ENCODE results near the gene NHSL2.

NHSL2 gene

GRCh38 chrX:72131317-72132294, 221.0 kb downstream of the NHSL2 start, which contains the start of gene RTL5:
RTL5 (minus strand) TSS chrX:72131915.
- FAIRE-seq (no peak), DNase-seq (ENCODE audit: insufficient read length, low spot score) (peak; percentile 77)
- peak; percentile 15 for TF ChIP-seq CTCF (IDR thresholded peaks at IDR 0.05; ENCODE audit: insufficient read depth, missing control alignments)

GRCh38 chrX:72132456-72132855, 221.8 kb downstream of the NHSL2 start:
- DNase-seq (ENCODE audit: insufficient read length, low spot score) (no peak), FAIRE-seq (no peak)
- no peak for TF ChIP-seq CTCF (IDR thresholded peaks at IDR 0.05; ENCODE audit: insufficient read depth, missing control alignments)

GRCh38 chrX:72133851-72134546, 223.4 kb downstream of the NHSL2 start:
- no peak for TF ChIP-seq CTCF (IDR thresholded peaks at IDR 0.05; ENCODE audit: insufficient read depth, missing control alignments)
- FAIRE-seq, result no peak
- DNase-seq (ENCODE audit: insufficient read length, low spot score), result no peak

DNA sequence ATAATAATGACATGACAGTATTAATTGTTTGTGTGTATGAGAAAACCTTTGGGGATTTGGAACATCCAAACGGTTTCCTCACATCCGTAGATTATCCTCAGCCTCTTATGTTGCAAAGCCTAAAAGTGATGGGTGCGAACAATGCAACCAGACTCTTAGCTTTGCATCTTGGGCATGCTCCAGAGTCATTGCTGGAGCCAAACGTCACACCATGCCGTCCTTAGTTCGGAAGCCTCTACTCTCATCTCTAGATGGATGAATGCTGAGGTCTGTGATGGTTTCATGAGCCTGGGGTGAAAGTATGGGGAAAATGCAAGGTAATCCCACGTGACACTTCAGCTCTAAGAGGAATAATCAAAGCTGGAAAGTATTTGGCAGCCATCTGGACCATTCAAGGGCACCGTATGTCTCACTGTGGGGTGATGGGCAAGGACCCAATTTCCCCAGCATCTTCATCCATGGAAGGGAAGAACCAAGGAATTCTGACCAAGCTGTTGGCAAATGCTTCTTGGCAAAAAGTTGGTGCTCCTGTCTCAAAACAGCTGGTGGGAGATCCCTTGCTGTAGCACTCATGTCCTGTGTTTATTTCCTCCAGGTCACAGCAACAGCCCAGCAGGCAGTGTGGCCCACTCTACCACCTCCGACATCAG, 227.3 kb downstream of the NHSL2 start:
- FAIRE-seq, result no peak
- no peak for TF ChIP-seq CTCF (IDR thresholded peaks at IDR 0.05; ENCODE audit: insufficient read depth, missing control alignments)
- DNase-seq (ENCODE audit: insufficient read length, low spot score), result no peak

- DNase-seq (ENCODE audit: insufficient read length, low spot score) (no peak), FAIRE-seq (no peak)
- TF ChIP-seq CTCF (IDR thresholded peaks at IDR 0.05; ENCODE audit: insufficient read depth, missing control alignments), result no peak
Observed at GRCh38 chrX:72139538-72139937, 228.9 kb downstream of the NHSL2 start.

DNA sequence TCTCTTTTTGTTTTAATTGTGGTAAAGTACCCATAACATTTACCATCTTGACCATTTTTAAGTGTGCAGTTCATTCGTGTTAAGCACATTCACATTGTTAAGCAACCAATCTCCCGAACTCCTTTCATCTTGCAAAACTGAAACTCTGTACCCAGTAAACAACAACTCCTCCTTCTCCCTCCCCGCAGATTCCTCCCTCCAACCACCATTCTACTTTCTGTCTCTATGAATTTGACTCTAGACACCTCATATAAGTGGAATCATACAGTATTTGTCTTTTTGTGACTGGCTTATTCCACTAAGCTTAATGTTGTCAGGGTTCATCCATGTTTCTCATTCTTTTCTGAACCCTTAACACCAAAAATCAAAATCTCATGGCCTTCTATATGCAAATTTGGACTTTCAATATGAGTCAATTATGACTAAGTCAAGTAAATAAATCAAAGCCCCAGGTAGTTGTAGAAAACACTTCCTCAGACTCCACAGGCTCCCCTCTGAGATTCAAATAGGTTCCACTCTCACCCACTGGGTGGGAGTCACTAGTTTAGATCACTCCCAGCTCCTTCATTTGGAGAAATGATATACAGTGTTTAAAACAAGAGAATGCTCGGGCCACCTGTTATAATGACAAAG, 230.8 kb downstream of the NHSL2 start:
- DNase-seq (ENCODE audit: insufficient read length, low spot score) (no peak), FAIRE-seq (peak; percentile 6)
- TF ChIP-seq CTCF (IDR thresholded peaks at IDR 0.05; ENCODE audit: insufficient read depth, missing control alignments), result no peak
